ENCODE results near the gene MBD4.
"Not testable (repeated sequence)": the region's sequence is repeated elsewhere in the genome, so short reads cannot be mapped to it uniquely, and the experiment has no call there.

Gene MBD4

DNA sequence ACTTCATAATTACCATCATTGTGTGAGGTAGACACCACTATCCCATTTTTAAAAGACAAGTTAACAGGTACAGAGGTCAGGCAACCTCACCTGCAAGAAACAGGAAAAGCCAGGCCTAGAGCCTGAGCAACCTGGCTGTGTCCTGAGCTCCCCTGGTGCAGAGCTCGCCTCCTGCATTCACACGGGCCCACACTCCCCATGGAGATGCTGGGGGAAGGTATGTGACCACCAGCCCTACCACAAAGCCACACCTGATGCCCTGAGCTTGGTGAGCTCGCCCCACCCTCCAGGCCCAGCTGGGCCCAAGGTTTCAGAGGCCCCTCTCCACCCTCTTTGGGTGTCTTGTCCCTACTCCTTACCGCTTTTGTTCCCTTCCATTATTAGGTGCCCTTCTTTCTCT lies 10.1 kb downstream of the MBD4 start:
- DNase-seq (ENCODE audit: low spot score), result no peak

DNA sequence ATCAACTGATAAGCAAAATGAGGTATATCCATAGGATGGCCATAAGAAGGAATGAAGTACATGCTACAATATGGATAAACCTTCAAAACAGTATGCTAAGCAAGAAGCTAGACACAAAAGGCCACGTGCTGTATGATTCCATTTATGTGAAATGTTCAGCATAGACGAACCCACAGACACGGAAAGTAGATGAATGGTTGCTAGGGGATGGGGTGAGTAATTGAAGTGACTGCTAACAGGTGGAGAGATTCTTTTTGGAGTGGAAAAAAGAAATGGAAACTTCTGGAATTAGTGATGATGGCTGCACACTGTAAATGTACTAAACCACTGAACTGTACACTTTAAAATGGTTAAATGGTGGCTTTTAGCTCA lies 10.7 kb downstream of the MBD4 start:
- DNase-seq (ENCODE audit: low spot score), result no peak

DNA sequence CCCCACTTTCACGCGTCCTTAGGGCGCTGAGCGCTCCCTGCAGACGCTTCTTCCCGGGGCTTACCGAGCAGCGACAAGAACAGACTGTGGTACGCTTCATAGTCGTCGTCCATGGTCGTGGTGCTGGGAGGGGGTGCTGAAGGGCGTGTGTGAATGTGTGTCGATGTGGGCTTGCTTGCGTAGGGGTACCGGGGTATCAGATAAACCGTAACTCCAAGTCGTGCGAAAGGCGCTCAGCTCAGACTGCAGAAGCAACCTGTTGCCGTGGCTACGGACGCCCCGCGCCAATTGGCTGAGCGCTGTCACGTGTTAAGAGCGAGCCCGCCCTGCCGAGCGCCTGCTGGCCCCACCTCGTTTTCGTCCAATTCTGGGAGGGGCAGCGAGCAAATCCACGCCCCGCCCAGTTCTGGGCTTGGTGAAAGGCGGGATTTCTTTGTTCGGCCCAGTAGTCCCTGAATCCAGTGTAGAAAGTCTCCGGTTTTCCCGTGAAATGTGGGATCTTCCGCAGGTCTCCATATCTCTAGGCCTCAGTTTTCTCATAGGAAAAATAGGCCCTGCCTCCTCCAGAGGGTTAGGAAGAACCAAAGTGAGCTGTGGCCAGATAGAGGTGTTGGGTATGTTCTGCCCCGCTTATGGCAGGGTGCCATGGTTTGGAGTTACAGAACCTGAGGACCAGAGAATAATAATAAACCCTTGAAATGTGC lies 11.2 kb downstream of the MBD4 start, which contains the start of gene EFCAB12:
TSS of gene EFCAB12 (minus strand) at position 261 of the 704 bp plus-strand sequence. CDS start at position 113, 148 bp downstream.
- peak; percentile 89 for DNase-seq (ENCODE audit: low spot score)

DNA sequence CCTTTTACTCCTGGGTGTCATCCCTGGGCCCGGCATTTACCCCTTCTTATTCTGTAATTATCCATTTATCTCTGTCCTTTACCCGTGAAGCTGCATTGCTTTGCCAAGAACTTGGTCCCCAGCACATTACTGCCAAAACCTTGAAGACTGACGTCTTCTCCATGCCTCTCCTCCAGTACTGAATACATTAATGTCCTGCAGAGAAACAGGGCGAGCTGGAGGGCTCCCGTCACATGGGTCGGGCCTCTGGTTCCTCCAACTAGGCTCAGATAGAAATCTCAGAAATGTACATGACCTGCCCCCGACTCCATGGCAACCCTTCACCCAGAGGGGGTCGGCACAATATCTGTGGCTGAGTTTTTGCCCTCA lies 11.8 kb downstream of the MBD4 start:
- no peak for DNase-seq (ENCODE audit: low spot score)

DNA sequence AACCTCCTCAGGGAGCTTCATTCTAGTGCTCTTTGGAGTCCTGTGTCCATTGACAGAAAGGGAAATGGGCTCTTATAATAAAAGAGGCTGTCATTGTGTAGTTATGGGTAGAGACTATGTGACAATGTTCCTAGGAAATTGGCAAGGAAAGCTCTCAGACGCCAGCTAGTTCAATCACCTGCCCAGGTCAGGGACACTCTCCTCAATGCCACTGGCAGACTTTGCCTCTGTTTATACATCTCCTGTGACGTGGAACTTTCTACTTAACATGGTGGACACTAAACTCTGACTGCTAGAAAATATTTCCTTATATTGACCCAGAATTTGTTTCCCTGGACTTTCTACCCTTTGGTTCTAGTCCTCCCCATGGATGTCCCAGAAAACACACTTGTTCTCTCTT lies 14.1 kb downstream of the MBD4 start:
- DNase-seq (ENCODE audit: low spot score), result no peak

DNA sequence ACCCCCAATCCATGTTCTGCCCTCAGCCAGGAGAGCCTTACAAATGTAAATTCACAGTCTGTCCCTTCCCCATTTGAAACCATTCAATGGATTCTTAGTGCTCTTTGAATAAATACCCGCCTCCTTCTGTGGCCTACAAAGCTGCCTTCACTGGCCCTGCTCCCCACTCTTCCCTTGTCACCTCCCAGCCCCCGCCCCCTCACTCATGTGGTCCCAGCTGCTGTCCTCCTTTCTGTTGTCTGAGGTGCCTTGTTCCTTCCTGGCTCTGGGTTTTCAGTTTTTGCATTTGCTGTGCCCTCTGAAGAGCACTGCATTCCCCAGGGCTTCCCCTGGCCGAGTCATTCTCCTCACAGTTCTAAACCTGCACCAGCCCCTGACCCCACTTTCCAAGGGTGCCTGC lies 14.5 kb downstream of the MBD4 start:
- DNase-seq (ENCODE audit: low spot score), result no peak

DNA sequence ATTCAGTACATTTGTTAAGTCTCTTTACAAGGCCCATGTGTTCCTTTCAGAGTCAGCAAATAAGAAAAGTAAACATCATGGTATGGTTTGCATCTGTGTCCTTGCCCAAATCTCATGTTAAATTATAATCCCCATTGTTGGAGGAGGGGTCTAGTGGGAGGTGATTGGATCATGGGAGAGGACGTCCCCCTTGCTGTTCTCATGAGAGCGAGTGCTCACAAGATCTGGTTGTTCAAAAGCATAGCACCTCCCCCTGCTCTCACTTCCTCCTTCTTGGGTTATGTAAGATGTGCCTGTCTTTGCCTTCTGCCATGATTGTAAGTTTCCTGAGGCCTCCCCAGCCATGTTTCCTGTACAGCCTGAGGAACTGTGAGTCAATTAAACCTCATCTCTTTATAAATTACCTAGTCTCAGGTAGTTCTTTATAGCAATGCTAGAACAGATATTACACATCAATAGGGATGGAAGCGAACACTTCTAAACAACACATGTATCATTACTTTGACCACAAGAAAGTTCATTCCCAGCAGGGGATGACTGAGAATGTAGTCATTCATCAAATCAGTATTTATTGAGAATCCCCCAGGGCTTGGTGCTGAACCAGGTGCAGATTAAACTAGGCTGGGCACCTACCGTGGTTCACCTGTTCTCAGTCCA lies 15.4 kb downstream of the MBD4 start:
- peak; percentile 79 for DNase-seq (ENCODE audit: low spot score)

DNA sequence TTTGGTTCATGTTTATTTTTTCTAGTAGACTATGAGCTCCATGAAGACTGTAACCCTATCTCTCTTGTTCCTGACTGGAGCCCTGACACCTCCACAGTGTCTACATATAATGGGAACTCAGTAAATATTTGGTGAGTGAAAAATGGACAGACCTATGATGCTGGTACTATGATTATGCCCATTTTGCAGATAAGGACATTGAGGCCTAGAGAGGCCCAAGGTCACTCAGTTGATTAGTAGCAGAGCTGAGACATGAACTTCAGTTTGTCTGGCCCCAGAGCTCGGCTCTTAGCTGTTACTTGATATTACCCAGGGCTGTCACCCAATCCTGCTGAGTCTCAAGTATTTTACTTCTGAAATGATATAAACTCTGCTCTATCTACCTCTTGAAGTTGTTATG lies 16.9 kb downstream of the MBD4 start:
- no peak for DNase-seq (ENCODE audit: low spot score)

DNA sequence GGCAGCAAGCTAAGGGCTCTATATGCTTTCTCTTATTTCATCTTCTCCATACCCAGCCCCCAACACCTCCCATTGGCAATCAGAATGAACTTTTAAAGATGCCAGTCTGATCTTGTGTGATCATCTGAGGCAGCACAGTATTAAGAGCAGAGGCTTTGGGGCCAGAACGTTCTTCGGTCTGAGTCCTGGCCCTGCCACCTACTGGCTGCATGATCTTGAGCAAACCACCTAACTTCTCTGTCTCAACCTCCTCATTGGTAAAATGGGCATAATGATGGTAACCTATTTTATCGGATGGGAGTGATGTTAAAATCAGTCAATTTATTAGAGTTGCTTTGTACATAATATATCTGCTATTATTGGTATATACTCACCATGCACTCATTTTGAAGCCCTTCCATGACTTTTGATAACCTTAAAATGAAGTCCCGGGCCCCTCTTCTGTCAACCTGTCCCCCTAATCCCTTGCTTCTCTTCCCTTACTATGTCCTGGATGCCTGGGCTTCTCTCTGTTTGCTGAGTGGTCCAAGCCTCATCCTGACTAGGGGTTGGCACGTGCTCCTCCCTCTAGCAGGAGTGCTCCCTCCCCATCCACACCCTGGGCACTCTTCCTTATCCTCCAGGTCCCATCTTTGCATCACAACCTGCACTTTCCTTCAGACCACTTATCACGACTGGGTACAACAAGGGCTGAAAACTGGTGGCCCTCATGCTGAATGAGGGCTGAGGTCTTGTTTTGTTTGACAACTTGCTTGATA lies 17.6 kb downstream of the MBD4 start:
- no peak for DNase-seq (ENCODE audit: low spot score)

DNA sequence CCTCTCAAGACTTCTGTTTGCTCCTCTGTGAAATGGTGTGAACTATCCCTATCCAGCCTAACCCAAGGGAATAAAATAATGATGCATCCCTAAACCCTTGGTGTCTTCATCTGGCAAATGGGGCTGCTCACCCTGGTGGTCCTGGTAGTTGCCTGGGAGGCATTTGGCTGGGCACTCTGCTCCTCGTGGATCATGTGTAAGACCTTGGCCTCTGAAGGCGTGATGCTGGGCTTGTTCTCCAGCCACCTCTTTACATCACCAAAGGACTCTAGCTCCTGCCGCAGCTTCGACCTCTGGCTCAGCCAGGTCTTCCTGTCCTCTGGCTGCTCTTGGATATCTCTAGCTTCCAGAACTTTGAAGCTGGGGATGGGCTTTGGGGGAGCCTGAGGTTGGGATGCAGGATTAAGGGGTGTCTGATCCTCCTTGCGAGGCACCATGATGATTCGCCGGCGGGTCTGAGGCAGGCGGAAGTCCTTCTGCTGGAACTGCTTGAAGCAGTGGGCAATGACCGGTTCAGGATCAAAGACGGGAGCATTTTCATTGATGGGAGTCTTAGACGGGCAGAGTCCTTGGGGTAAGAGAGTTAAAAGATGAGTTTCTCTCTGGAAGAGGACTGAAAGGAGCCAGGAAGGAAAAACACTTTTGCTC lies 18.4 kb downstream of the MBD4 start:
- DNase-seq (ENCODE audit: low spot score), result no peak

DNA sequence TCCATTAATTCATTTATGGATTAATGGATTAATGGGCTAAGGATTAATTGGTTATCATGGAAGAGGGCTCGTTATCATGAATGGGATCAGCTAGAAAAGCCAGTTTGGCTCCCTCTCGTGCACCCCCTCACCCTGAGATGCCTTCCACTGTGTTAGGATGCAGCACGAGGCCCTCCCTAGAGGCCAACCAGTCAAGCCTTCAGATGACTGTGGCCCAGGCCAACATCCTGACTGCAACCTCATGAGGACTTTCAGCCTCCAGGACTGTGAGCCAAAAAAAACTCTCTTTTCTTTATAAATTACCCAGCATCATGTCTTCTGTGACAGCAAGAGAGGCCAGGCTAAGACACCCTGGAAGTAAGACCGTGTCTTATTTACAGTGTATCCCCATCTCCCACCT lies 20.3 kb downstream of the MBD4 start:
- DNase-seq (ENCODE audit: low spot score), result no peak

DNA sequence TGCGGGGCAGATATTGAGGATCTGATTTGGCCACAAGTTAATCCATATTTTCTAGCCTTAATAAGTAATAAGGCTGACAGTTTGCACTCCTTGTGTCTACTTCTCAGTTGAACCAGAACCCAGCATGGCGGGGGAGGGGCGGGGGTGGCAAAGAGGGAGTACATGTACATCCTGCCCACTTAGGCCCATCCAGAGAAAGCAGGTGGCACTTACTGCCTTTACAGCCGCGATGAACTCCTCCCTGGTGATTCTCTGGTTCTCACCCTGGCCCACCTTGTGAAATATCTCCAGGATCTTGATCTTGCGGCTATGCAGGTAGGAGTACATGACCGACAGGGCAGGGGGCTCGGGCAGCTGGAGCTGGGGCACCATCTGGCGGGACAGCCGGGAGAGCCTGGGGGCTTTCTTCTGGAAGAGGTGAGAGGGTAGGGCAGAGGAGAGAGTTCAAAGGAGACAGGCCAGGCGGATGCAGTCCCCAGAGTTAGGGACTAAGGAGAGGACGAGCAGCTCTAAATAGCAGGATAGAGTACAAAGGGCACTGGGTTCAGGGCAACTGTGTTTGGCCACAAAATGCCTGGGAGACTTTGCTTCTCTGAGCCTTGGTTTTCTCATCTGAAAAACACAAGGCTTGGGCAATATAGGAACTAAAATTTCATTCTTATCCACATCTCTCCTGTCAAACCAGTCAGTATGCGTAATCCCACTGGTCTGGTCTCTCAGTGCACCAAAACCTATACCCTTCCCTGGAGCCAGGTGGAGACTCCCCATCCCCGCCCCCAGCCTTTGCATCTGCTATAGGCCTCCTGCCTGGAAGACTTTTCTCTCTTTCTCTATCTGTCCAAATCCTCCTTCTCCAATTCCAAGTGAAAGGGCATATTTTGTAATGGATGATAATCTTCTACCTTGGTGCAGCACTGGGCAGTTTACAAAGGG lies 21.4 kb downstream of the MBD4 start:
- DNase-seq (ENCODE audit: low spot score), result no peak

DNA sequence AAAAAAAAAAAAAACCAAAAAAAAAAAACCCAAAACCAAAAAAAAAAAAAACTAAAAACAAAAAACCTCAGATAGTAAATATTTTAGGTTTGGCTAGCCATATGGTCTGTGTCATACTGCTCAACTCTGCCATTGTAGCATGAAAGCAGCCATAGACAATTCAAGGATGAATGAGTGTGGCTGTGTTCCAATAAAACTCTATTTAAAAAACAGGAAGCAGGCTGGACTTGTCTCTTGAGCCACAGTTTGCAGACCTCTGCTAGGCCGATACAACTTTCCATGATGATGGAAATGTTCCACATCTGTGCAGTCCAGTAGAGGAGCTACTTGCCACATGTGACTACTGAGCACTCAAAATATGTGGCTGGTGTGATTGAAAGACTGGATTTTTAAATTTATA lies 22.4 kb downstream of the MBD4 start:
- no peak for DNase-seq (ENCODE audit: low spot score)

DNA sequence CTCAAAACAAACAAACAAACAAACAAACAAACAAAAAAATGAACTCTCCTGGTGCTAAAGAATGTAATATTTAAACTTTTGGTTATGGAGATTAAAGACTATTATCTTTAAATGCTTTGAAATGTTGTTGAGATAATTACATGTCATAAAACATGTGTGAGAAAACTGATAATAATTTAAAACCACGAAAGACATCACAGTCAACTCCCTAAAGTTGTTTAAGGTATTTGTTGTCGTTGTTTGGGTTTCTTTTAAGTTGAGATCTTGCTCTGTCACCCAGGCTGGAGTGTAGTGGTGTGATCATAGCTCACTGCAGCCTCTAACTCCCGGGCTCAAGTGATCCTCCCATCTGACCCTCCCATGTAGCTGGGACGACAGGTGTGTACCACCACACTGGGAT lies 23.3 kb downstream of the MBD4 start:
- DNase-seq (ENCODE audit: low spot score), result no peak

DNA sequence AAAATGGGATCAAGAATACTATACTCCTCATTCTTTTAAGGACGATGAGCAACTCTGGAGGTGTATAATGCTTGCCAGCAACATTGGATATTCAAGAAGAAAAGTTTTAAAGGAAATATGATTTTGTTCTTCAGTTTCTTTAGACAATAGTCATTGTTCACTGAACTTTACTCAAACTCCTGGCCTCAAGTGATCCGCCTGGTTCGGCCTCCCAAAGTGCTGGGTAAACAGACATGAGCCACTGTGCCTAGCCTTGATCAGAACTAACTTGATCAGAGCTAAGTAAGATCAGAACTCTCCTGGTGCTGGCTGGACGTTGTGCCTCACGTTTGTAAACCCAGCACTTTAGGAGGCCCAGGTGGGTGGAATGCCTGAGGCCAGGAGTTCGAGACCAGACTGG lies 23.9 kb downstream of the MBD4 start:
- no peak for DNase-seq (ENCODE audit: low spot score)

DNA sequence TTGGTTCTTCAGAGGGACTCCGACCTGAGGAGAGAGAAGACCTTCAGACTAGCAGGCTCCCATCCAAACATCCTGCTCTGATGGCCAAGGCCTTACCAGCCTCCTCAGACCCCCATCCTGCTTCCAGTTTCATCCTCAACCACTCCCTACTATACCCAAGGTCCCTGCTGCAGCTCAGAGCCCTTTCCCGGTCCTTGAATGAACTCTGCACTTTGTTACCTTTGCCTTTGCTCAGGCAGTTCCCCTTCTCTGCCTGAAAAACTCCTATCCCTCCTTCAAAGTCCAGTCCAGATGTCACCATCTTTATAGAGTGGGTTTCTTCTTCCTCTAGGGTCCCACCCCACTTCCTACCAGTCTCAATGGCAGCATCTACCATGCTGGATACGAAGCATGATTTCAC lies 24.4 kb downstream of the MBD4 start:
- DNase-seq (ENCODE audit: low spot score), result no peak

DNA sequence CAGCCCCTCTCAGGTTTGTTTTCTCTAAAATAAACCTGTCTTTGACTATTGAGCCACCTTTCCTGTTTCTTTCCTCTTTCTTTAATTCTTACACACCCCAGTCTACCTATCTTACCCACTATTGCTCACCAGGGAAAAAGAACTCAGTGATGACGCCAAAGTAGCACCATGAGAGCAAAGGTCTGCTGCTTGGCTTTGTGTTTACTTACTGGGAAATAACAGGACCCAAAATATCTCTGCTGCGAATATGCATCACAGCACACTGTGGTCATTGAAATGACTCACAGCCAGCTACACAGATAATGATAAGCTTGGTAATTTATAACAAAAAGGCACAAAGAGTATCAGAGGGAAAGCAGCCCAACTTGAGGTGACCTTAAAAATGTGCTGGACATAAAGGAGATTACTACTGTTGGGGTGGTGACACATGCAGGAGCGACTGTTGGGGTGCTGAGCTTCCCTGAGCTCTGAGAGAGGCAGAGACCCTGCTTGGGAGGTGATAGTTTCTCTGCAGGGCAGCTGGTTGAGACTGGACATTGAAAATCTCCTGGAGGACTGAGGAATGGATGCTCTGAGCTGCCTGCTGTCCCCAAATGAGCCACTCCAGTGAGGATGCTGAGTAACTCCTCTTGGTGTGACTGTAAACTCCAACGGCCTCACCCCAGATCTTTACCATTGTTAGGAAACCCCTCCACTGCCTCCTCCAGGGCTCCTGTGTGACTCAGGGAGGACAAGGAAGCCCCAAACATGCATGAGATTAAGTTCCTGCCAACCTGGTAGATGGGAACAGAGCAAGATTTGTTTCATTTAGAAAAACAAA lies 25.9 kb downstream of the MBD4 start:
- DNase-seq (ENCODE audit: low spot score), result peak; percentile 28

DNA sequence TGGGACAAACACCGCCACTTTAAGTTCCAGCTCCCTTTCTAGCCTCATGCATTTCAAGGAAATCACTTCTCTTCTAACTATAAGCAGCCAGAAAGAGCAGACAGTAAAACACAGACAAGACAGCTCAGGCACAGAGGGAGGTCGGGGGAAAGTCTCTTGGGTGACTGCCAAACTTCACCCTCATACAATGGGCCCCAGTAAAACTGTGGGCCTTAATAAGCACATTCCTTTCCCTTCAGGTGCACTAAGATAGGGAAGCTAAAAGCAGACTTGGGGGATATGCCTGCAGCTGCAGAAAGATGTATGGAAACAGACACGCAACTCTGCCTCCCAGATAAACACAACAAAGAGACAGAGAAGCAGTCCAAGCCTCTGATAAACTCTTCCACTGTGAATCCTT lies 26.5 kb downstream of the MBD4 start:
- not testable (repeated sequence) for DNase-seq (ENCODE audit: low spot score)

DNA sequence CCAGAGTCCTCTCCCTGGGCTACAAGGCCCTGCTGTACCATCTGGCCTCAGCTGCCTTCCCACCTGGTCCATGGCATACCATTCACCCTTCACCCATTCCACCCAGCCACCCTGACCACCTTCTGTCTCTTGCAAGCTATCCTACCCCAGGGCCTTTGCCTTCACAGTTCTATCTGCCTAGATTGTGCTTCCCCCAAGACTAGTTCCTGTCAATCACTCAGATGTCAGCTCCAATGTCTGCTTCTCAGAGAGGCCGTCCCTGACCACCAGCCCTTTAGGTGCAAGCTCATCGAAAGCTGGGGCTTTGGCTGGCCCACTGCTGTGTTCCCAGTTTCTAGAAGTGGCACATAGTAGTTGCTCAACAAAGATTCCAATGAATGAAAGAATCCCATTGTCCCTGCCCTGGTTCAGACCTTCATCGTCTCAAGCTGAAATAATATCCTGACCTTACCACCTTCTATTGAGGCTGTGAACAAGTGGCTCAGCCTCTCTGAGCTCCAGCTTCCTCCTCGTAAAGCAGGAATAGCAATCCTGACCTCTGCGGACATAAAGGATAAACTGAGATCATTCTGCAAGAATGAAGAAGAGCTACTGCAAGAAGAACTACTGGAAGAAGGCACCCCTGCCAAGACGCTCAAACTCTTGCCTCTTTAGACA lies 27.1 kb downstream of the MBD4 start:
- DNase-seq (ENCODE audit: low spot score), result no peak

DNA sequence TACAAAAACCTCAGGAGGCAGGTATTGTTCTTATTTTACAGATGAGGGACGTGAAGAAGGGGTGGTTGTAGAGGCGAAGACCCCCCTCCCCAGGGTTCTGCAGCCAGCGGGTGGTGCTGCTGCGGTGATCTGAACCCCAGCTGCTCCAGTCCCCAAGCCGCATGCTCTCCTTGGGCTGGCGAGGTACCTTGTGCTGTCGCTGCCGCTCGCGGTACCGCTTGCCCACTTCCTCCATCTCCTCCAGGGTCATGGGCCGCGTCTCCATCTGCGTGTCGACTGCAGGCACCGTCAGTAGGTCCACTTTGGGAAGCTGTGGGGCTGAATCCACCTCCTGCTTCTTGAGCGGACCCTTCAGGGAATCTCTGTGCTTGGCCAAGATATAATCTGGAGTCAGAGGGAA lies 28.8 kb downstream of the MBD4 start:
- no peak for DNase-seq (ENCODE audit: low spot score)

All from NAMALWA (cell line).